ENCODE results near the gene MSRB1. TPM values are rescaled to one million over a fixed set of nuclear protein-coding genes. Genes with fewer than 3 reads are reported as not detected.

Gene MSRB1
- total RNA-seq, 4 donors from 2014 or later = 9.6 to 64.0 (median 17.1) TPM

- ATAC-seq (ENCODE audit: low FRiP score) (no peak), DNase-seq (ENCODE audit: low spot score) (no peak)
- no peak for TF ChIP-seq CTCF (IDR thresholded peaks at IDR 0.05)
Observed at GRCh38 chr16:1917665-1918350, 25.2 kb downstream of the MSRB1 start.

GRCh38 chr16:1917056-1917664, 25.8 kb downstream of the MSRB1 start:
- no peak for TF ChIP-seq CTCF (IDR thresholded peaks at IDR 0.05)
- no peak for DNase-seq (ENCODE audit: low spot score)
- ATAC-seq (ENCODE audit: low FRiP score) = no peak

GRCh38 chr16:1916640-1916990, 26.4 kb downstream of the MSRB1 start:
- TF ChIP-seq CTCF (IDR thresholded peaks at IDR 0.05) = no peak
- ATAC-seq (ENCODE audit: low FRiP score) (no peak), DNase-seq (ENCODE audit: low spot score) (no peak)

GRCh38 chr16:1915732-1916639, 27.0 kb downstream of the MSRB1 start:
- DNase-seq (ENCODE audit: low spot score) (no peak), ATAC-seq (ENCODE audit: low FRiP score) (no peak)
- no peak for TF ChIP-seq CTCF (IDR thresholded peaks at IDR 0.05)

- no peak for TF ChIP-seq CTCF (IDR thresholded peaks at IDR 0.05)
- no peak for ATAC-seq (ENCODE audit: low FRiP score)
- no peak for DNase-seq (ENCODE audit: low spot score)
Observed at GRCh38 chr16:1914988-1915387, 28.0 kb downstream of the MSRB1 start.

- DNase-seq (ENCODE audit: low spot score) (no peak), ATAC-seq (ENCODE audit: low FRiP score) (no peak)
- TF ChIP-seq CTCF (IDR thresholded peaks at IDR 0.05) = no peak
Observed at GRCh38 chr16:1914084-1914608, 28.9 kb downstream of the MSRB1 start.
